ENCODE measurements around the gene EGFLAM. TPM values are rescaled to one million over a fixed set of nuclear protein-coding genes. Genes with fewer than 3 reads are reported as not detected.

EGFLAM gene
- total RNA-seq, 4 donors from 2014 or later, result 21.8 to 194 (median 46.7) TPM

GRCh38 chr5:38250763-38251448, 7.5 kb upstream of the EGFLAM start:
- TF ChIP-seq CTCF (IDR thresholded peaks at IDR 0.05; ENCODE audit: low read depth), result no peak

- no peak for TF ChIP-seq CTCF (IDR thresholded peaks at IDR 0.05; ENCODE audit: low read depth)
Measured at GRCh38 chr5:38253759-38254158, 4.6 kb upstream of the EGFLAM start.

- no peak for TF ChIP-seq CTCF (IDR thresholded peaks at IDR 0.05; ENCODE audit: low read depth)
Measured at GRCh38 chr5:38257308-38258041, 884 bp upstream of the EGFLAM start.

DNA sequence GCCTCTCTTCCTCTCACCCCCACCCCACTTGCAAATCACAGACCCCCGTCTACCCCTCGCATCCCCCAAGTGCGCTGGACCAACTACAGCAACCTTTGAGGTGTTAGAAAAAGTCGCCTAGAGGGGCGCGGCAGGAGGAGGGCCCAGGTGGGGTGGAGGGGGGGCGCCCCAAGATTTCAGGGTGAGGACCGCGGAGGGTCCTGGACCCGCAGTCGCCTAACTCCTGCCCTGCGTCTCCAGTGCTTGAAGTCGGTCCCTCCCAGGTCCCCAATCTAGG, 379 bp upstream of the EGFLAM start:
- TF ChIP-seq CTCF (IDR thresholded peaks at IDR 0.05; ENCODE audit: low read depth), result no peak

DNA sequence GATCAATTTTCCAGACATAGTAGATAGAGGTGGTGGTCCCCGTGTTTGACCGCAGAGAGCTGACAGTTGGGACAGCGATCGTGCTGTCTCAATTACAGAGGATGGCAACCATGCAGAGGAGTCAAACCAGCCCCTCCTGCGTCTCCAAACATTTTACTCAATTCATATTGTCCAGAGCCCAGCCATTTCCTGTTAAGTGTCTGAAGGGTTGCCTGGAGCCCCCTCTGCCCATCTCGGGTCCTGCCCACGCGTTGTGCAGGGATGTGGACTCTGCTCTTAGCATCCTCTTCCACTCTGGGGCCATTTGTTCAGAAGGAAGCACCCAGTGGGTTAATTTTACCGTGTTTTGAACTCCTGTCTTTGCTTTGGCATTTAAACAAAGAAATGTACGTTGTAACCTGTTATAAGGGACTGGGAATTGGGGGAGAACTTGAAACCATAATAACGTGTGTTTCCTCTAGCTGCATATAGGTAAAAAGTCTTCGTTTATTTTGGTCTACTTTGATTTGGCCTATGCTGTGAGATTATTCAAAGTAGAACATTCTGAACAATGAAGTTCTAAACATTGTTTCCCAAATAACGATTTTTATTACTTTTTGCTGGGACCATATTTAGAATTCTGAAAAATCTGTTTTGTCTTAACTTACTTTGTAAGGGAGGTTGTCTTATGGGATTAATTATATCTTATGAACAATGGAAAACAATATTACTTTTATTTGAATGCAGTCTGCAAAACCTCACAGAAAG, 876 bp downstream of the EGFLAM start:
- TF ChIP-seq CTCF (IDR thresholded peaks at IDR 0.05; ENCODE audit: low read depth), result no peak

DNA sequence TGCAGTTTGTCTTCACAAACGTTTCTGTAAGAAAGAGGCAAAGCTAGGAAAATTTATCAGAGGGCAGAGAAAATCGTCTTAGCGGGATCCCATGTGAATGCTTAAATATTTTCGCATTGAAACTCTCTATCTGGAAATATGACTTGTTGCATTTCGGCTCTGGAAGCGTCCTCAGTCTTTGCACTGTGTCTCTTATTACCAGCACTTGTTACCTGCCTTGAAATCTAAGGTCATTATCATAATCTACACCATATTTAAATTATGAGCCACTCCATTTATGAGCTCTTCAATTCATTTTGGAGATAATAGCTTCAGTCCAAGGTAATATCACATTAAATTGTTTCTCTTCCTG, 1.4 kb downstream of the EGFLAM start:
- no peak for TF ChIP-seq CTCF (IDR thresholded peaks at IDR 0.05; ENCODE audit: low read depth)

DNA sequence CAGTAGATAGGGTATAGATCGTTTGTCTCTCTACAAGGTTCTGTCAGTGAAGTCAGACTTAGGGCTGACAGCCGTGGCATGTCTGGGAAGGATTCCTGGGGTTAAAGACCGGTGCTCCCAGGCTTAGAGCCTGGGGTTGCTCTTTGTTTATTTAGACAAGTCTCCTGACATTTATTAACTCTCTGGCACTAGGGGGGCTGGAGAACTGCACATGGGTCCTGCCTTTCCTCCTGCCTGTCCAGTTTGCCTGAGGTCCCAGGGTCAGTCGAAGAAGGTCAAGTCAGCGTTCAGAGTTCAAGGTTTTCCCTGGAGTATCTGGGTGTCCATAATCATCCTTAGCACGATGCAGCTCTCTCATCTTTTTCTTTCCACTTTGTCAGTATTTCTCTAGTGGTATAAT, 5.6 kb downstream of the EGFLAM start:
- TF ChIP-seq CTCF (IDR thresholded peaks at IDR 0.05; ENCODE audit: low read depth), result no peak
